ENCODE measurements around the gene LINGO1.

Gene LINGO1, protein sequence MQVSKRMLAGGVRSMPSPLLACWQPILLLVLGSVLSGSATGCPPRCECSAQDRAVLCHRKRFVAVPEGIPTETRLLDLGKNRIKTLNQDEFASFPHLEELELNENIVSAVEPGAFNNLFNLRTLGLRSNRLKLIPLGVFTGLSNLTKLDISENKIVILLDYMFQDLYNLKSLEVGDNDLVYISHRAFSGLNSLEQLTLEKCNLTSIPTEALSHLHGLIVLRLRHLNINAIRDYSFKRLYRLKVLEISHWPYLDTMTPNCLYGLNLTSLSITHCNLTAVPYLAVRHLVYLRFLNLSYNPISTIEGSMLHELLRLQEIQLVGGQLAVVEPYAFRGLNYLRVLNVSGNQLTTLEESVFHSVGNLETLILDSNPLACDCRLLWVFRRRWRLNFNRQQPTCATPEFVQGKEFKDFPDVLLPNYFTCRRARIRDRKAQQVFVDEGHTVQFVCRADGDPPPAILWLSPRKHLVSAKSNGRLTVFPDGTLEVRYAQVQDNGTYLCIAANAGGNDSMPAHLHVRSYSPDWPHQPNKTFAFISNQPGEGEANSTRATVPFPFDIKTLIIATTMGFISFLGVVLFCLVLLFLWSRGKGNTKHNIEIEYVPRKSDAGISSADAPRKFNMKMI

DNA sequence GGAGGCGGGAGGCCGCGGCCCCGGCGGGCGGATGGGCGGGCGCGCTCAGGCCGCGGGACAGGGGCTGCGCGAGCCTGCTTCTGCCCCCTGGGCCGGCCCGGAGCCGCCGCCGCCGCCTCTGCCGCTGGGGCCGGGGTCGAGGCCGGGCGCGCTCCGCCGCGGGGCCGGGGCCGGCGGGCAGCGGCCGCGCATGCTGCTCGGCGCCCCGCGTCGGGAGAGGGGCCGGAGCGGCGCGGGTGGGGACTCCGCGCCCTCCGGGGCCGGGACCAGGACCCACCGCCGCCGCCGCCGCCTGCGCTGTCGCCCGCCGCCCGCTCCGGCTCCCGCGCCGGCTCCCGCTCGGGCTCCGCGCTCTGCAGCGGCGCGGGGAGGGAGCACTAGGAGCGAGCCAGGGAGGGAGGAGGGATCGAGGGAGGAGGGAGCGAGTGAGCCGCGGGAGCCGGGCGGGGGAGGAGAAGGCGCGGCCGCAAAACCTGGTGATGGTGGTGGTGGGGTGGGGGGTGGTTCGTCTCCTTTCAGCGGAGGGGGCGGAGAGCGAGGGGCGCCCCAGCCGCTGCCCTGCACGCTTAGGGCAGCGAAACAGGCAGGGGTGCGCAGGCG, at the start of gene LINGO1:
Gene LINGO1, minus strand, starts transcription at position 379 of the 600 bp plus-strand sequence. CDS start 597 bp downstream, outside the sequence.
- H3K27ac ChIP-seq: peak within 1 kb of the TSS; percentile 55
- TF ChIP-seq, protein P1, sequence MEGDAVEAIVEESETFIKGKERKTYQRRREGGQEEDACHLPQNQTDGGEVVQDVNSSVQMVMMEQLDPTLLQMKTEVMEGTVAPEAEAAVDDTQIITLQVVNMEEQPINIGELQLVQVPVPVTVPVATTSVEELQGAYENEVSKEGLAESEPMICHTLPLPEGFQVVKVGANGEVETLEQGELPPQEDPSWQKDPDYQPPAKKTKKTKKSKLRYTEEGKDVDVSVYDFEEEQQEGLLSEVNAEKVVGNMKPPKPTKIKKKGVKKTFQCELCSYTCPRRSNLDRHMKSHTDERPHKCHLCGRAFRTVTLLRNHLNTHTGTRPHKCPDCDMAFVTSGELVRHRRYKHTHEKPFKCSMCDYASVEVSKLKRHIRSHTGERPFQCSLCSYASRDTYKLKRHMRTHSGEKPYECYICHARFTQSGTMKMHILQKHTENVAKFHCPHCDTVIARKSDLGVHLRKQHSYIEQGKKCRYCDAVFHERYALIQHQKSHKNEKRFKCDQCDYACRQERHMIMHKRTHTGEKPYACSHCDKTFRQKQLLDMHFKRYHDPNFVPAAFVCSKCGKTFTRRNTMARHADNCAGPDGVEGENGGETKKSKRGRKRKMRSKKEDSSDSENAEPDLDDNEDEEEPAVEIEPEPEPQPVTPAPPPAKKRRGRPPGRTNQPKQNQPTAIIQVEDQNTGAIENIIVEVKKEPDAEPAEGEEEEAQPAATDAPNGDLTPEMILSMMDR (IDR thresholded peaks at IDR 0.05): no peak
- TF ChIP-seq ZFX (IDR thresholded peaks at IDR 0.05; ENCODE audit: borderline replicate concordance): no peak

DNA sequence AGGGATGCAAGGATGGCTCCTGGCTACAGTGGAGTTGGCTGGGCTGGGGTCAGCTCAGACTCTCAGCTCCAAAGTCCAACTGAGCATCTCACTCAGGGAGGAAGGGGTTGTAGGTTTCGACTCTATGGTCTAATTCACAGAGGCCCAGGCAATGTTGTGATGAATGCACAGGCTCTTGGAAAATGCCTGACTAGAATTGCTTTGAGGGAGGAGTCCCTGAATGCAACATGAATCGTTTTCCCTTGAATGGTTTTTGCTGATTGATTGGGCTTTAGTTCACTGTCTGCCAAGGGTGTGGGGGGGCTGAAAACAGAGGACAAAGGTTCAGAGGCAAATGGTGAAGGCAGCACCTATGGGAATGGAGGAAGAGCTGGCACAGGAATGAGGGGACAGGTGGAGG, 48.6 kb upstream of the LINGO1 start:
- TF ChIP-seq, protein P1 (IDR thresholded peaks at IDR 0.05): no peak
- no peak for TF ChIP-seq ZFX (IDR thresholded peaks at IDR 0.05; ENCODE audit: borderline replicate concordance)
- no peak overlapping the region for H3K27ac ChIP-seq

DNA sequence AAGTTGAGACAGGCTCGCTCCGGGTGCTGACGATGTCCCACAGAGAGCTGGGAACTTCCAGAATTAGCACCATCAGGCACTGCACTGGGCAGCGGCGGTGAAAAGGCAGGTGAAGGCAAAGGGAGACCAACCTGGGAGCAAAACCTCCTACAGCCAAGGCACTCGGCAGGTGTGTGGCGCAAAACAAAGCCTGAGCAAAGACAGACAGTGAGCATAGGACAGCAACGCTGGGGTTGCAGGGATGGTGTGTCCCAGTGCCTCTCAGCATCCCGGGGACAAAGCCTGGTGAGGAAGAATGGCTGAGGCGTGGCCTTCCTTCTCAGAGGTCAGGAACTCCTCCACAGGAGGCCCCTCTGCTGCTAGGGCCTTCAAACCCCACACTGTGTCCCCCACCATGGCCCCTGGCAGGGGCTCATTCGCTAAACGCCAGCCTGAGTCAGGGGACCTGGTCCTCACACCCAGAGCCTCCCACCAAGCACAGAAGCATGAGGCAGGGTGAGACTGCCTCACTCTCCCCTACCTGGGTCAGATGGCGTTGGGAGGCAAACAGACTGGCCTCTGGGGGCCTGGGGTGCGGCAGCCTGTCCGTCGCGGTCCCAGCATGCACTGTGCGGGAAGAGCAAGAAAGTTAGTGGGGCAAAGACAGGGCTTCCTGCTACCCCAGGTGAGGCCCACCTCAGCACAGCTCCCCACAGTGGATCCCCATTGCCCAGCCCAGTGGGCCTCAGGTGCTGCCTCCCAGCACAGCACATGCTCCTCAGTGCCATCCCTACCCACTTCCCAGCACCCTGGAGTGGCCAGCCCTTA, 44.1 kb upstream of the LINGO1 start:
- TF ChIP-seq ZFX (IDR thresholded peaks at IDR 0.05; ENCODE audit: borderline replicate concordance): no peak

DNA sequence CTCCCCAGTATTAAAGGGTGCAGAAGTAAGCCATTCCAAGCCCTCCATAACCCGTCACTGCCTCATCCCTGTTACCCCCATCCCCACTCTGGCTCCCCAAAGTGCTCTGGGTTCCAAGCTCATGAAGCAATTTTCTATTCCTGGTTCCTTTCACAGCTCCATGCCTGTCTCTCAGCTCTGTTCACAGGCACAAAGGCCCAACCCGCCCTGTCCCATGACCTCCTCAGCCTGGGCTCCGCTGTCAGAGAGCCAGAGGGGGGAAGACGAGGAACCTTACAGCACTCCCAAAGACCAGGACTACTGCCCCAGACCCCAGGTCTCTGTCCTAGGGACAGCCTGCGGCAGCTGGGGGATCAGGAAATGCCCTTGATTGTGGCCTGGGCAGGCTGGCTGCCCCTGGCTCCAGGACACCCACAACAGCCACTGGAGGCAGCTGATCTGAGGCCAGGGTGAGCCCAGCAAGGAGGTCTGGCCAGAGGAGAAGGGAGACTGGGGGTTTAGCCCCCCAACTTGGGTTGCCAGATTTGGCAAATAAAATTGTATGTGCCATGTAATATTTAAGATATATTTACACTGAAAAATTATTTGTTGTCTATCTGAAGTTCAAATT, 43.2 kb upstream of the LINGO1 start:
- no peak for TF ChIP-seq ZFX (IDR thresholded peaks at IDR 0.05; ENCODE audit: borderline replicate concordance)
- TF ChIP-seq, protein P1 (IDR thresholded peaks at IDR 0.05): no peak
- H3K27ac ChIP-seq: no peak overlapping the region

More for the DNA sequence above, 44.1 kb upstream of the LINGO1 start:
- no peak overlapping the region for H3K27ac ChIP-seq

DNA sequence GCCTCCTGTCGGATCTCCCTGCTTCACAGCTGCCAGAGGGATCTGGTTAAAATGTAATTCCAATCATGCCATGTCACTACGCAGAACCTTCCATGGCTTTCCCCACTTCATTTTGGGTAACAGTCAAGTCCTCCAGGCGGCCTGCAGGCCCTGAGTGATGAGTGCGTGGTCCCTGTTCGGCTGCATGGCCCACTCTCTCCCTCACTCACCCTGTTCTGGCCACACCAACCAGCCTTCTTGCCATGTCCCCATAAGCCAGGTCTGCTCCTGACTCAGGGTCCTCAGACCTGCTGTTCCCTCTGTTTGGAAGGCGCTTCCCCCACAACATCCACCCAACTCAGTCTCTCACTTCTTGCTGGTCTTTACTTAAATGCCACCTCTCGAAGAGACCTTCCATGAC, 41.6 kb upstream of the LINGO1 start:
- no peak overlapping the region for H3K27ac ChIP-seq
- no peak for TF ChIP-seq ZFX (IDR thresholded peaks at IDR 0.05; ENCODE audit: borderline replicate concordance)
- TF ChIP-seq, protein P1 (IDR thresholded peaks at IDR 0.05): no peak

DNA sequence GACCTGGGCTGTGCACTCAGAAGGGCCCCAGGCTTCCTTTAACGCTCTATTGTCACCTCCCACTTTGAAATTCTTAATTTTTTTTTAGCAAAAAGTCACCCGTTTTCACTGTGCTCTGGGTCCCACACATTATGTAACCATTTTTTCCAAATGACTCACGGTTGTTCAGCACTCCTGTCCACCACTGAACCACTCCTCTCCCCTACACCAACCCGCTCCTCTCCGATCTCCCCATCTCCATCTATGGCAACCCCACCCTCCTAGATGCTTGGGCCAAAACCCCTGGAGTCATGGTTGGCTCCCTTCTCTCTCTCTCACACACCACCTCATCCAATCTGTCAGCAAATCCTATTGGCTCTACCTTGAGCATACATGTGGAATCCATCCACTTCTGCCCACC, 41.2 kb upstream of the LINGO1 start:
- no peak for TF ChIP-seq ZFX (IDR thresholded peaks at IDR 0.05; ENCODE audit: borderline replicate concordance)
- TF ChIP-seq, protein P1 (IDR thresholded peaks at IDR 0.05): no peak

DNA sequence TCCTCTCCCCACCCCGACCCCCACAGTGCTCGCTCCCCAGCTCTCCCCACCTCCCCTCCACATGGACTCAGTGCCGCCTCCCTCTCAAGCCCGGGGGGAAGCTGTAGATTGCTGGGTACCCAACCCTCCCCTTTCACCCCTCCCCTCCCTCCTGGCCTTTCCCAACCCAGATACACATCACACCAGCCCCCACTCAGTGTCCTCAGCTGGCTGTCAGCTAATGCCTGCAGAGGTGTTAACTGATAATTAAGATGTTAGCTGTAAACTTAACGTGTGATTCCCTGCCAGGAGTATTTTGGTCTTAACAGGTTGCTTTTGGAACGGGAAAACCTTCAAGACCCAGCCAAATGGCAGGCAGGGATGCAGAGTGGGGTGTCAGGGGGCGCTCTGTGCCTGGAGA, 39.4 kb upstream of the LINGO1 start:
- TF ChIP-seq, protein P1 (IDR thresholded peaks at IDR 0.05): no peak
- TF ChIP-seq ZFX (IDR thresholded peaks at IDR 0.05; ENCODE audit: borderline replicate concordance): no peak
- no peak overlapping the region for H3K27ac ChIP-seq

More for the DNA sequence above, 41.2 kb upstream of the LINGO1 start:
- H3K27ac ChIP-seq: no peak overlapping the region

Data from 22Rv1 (cell line).